NCI-H345 treated with DMSO at 0.1 percent for 48 hours (cell line): ENCODE data around the gene RFNG.

ENCODE experiments used
- DNase-seq: peaks from one replicate; lab custom pipeline; 2025; ENCODE audit not compliant: unreplicated experiment; lab: John Stamatoyannopoulos, UW

RFNG gene

GRCh38 chr17:82059272-82060000 lies 7.8 kb upstream of the RFNG start:
- no peak for DNase-seq

GRCh38 chr17:82058855-82059249 lies 7.2 kb upstream of the RFNG start:
- no peak for DNase-seq

- no peak for DNase-seq
Measured at GRCh38 chr17:82058230-82058854, 6.7 kb upstream of the RFNG start.

GRCh38 chr17:82056729-82057621 lies 5.4 kb upstream of the RFNG start:
- DNase-seq = no peak

- no peak for DNase-seq
Measured at GRCh38 chr17:82055965-82056728, 4.5 kb upstream of the RFNG start.

- no peak for DNase-seq
Measured at GRCh38 chr17:82055023-82055964, 3.7 kb upstream of the RFNG start.

- DNase-seq = no peak
Measured at GRCh38 chr17:82054351-82055022, 2.9 kb upstream of the RFNG start.

GRCh38 chr17:82053556-82054263 lies 2.1 kb upstream of the RFNG start:
- DNase-seq = no peak

GRCh38 chr17:82053130-82053529 lies 1.5 kb upstream of the RFNG start:
- DNase-seq = no peak

GRCh38 chr17:82052638-82053059 lies 1.0 kb upstream of the RFNG start:
- DNase-seq = no peak

GRCh38 chr17:82050761-82051641 lies 610 bp downstream of the RFNG start:
- DNase-seq = no peak

GRCh38 chr17:82050152-82050760 lies 1.4 kb downstream of the RFNG start:
- DNase-seq = no peak

- no peak for DNase-seq
Measured at GRCh38 chr17:82049521-82049971, 2.1 kb downstream of the RFNG start.

- DNase-seq = no peak
Measured at GRCh38 chr17:82049106-82049505, 2.5 kb downstream of the RFNG start.

- no peak for DNase-seq
Measured at GRCh38 chr17:82048571-82048971, 3.0 kb downstream of the RFNG start.

GRCh38 chr17:82047914-82048570 lies 3.6 kb downstream of the RFNG start:
- DNase-seq = no peak

- DNase-seq = no peak
Measured at GRCh38 chr17:82047379-82047778, 4.2 kb downstream of the RFNG start.
